Activated CD8-positive, alpha-beta T cell treated with anti-CD3 and anti-CD28 coated beads for 36 hours (primary cell): ENCODE data around the gene SMG6. TPM values are rescaled to one million over a fixed set of nuclear protein-coding genes. Genes with fewer than 3 reads are reported as not detected.

ENCODE experiments used
- ATAC-seq: fragments of 200-7000 bp; cut with Tn5 transposase; one replicate; pipeline ENCODE4 v1.10.0; 2021; ENCODE audit warnings: mild to moderate bottlenecking, moderate library complexity
- CTCF ChIA-PET: fragments of 350-600 bp; sonication (Branson Sonifier 250); formaldehyde crosslinking; loops from one replicate; lab custom pipeline; 2021; ENCODE audit warnings: antibody characterized with exemption; lab: Charles Lee
- POLR2A ChIA-PET: fragments of 350-600 bp; sonication (Branson Sonifier 250); formaldehyde crosslinking; loops from one replicate; lab custom pipeline; 2021; ENCODE audit warnings: antibody characterized with exemption; lab: Charles Lee
- DNase-seq: peaks from one replicate; pipeline ENCODE4 v3.0.0-alpha.2; 2020
- H3K27ac Mint-ChIP-seq: one replicate; pipeline ENCODE4 v1.8.0; 2021; ENCODE audit warnings: mild to moderate bottlenecking, mixed read lengths
- H3K27me3 Mint-ChIP-seq: one replicate; pipeline ENCODE4 v1.8.0; 2021; ENCODE audit warnings: mixed read lengths
- H3K36me3 Mint-ChIP-seq: one replicate; pipeline ENCODE4 v1.8.0; 2021; ENCODE audit warnings: low read depth, mixed read lengths
- H3K4me1 Mint-ChIP-seq: one replicate; pipeline ENCODE4 v1.8.0; 2021; ENCODE audit warnings: low read depth, mixed read lengths
- H3K4me3 Mint-ChIP-seq: one replicate; pipeline ENCODE4 v1.8.0; 2021; ENCODE audit warnings: mild to moderate bottlenecking, moderate library complexity, mixed read lengths
- H3K9me3 Mint-ChIP-seq: one replicate; pipeline ENCODE4 v1.8.0; 2021; ENCODE audit warnings: mixed read lengths
- CTCF ChIP-seq: fragments of 200-600 bp; IDR thresholded peaks from one replicate; pipeline ENCODE4 v1.8.0; 2022; ENCODE audit warnings: antibody characterized with exemption, mild to moderate bottlenecking
- intact Hi-C: fragments of 100-400 bp; cut with micrococcal nuclease; formaldehyde crosslinking; loops from one replicate; pipeline ENCODE4 v1.10.0; 2022
- total RNA-seq, 2 experiments: library from RNA; stranded (reverse); gene quantifications; one replicate each; pipeline ENCODE4 v1.2.3, GENCODE V29; 2021

SMG6 gene
- total RNA-seq, 2 experiments from 2014 or later, result 39.6 to 40.4 TPM

- no peak for TF ChIP-seq CTCF
- Mint-ChIP-seq H3K4me3 (no peak overlapping the region), H3K27ac (no peak overlapping the region), H3K36me3 (no peaks in the 10 kb centered on the region), H3K4me1 (peaks cover 28% of the 10 kb centered on the region), H3K9me3 (no peaks in the 10 kb centered on the region), H3K27me3 (peaks cover 27% of the 10 kb centered on the region)
- no peak for DNase-seq
- CTCF ChIA-PET, result interaction anchor here (0.5 to 2.4 kb wide), 4 partner anchors 27 to 389 kb away, joined by 3 to 7 read pairs (median 3); partner anchors contain the start of gene HIC1
- no peak for ATAC-seq
- intact Hi-C loops, result loop anchor here (5.0 kb wide), 1 partner anchor 120 kb away; no protein-coding TSS in a partner anchor
- POLR2A ChIA-PET, result no interaction called here
Observed at GRCh38 chr17:2027528-2028233, 275.9 kb downstream of the SMG6 start.

DNA sequence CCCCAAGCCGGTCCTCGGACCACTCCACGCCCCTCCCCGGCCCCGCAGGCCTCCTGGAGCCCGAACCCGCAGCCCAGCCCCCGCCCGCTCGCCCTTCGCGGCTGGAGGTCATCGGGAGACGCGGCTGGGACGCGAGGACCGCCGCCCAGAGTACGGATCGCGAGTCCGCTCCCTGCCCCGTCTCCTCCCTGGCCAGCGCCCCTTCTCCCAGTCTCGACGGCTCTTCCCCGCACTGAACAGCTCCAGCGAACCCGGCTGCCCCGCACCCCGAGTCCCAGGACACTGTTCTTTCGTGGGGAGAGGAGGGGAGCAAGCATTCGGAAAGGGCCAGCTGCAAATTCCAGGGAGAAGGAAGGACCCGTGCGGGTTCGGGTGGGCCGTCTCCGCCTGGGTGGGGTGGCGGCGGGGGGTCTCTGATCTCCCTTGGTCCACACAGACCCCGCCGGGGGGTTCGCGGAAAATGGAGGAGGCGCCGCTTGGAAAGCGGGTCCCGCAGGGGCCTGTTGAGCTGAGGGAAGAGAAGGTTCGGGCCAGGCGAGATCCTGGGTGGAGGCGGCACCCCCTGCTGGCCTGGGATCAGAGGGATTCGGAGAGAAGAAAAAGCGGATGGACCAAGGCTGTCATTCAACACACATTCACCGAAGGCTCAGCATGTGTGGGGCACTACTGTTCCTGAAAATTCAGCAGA lies 277.8 kb downstream of the SMG6 start:
- Mint-ChIP-seq H3K4me1 (peaks cover 15% of the 10 kb centered on the region), H3K27ac (no peak overlapping the region)
- DNase-seq, result peak; percentile 51

GRCh38 chr17:2025220-2025621 lies 278.4 kb downstream of the SMG6 start, which contains the start of gene RTN4RL1:
RTN4RL1 (minus strand) TSS chr17:2025334; CDS start chr17:2024865, 469 bp downstream.
- H3K27me3 Mint-ChIP-seq, result peaks cover 27% of the 10 kb centered on the region
- POLR2A ChIA-PET, result interaction anchor here (0.9 to 1.2 kb wide), 2 partner anchors 32 to 115 kb away, joined by 3 read pairs; no protein-coding TSS in a partner anchor
- no peak for TF ChIP-seq CTCF
- no peak within 1 kb of the TSS for H3K27ac Mint-ChIP-seq
- H3K4me1 Mint-ChIP-seq, result peaks cover 13% of the 10 kb centered on the region
- H3K9me3 Mint-ChIP-seq, result no peaks in the 10 kb centered on the region
- intact Hi-C loops, result loop anchor here (5.0 kb wide), 1 partner anchor 118 kb away; no protein-coding TSS in a partner anchor
- H3K4me3 Mint-ChIP-seq, result peak within 1 kb of the TSS; percentile 71
- CTCF ChIA-PET, result interaction anchor here (1.0 to 3.3 kb wide), 7 partner anchors 28 to 304 kb away, joined by 3 to 14 read pairs (median 4); partner anchors contain the start of gene HIC1
- no peaks in the 10 kb centered on the region for H3K36me3 Mint-ChIP-seq
- ATAC-seq, result peak; percentile 32
- peak; percentile 75 for DNase-seq

More for the DNA sequence above, 277.8 kb downstream of the SMG6 start:
- POLR2A ChIA-PET, result interaction anchor here (0.9 to 1.2 kb wide), 2 partner anchors 32 to 116 kb away, joined by 3 read pairs; no protein-coding TSS in a partner anchor
- intact Hi-C loops, result loop anchor here (5.0 kb wide), 1 partner anchor 118 kb away; no protein-coding TSS in a partner anchor
- TF ChIP-seq CTCF, result peak; percentile 36
- no peaks in the 10 kb centered on the region for H3K36me3 Mint-ChIP-seq
- ATAC-seq, result no peak
- CTCF ChIA-PET, result interaction anchor here (1.0 to 3.3 kb wide), 7 partner anchors 28 to 304 kb away, joined by 3 to 14 read pairs (median 4); partner anchors contain the start of gene HIC1
- peak overlapping the region; percentile 60 for H3K4me3 Mint-ChIP-seq
- H3K9me3 Mint-ChIP-seq, result no peaks in the 10 kb centered on the region
- peaks cover 27% of the 10 kb centered on the region for H3K27me3 Mint-ChIP-seq

GRCh38 chr17:2024572-2025219 lies 278.9 kb downstream of the SMG6 start:
- POLR2A ChIA-PET, result interaction anchor here (0.8 to 0.9 kb wide), 2 partner anchors 33 to 312 kb away, joined by 3 to 4 read pairs; no protein-coding TSS in a partner anchor
- H3K27me3 Mint-ChIP-seq, result peaks cover 27% of the 10 kb centered on the region

More at GRCh38 chr17:2024572-2025219, 278.9 kb downstream of the SMG6 start:
- CTCF ChIA-PET, result interaction anchor here (1.0 to 3.3 kb wide), 6 partner anchors 29 to 303 kb away, joined by 3 to 14 read pairs (median 4); partner anchors contain the start of gene HIC1
- no peaks in the 10 kb centered on the region for H3K36me3 Mint-ChIP-seq
- no peak overlapping the region for H3K27ac Mint-ChIP-seq
- no peak for ATAC-seq
- peak overlapping the region; percentile 71 for H3K4me3 Mint-ChIP-seq
- H3K4me1 Mint-ChIP-seq, result peaks cover 13% of the 10 kb centered on the region
- DNase-seq, result no peak
- H3K9me3 Mint-ChIP-seq, result no peaks in the 10 kb centered on the region
- intact Hi-C loops, result loop anchor here (5.0 kb wide), 1 partner anchor 117 kb away; no protein-coding TSS in a partner anchor
- no peak for TF ChIP-seq CTCF
